ENCODE data around the gene ZMIZ2.

DNA sequence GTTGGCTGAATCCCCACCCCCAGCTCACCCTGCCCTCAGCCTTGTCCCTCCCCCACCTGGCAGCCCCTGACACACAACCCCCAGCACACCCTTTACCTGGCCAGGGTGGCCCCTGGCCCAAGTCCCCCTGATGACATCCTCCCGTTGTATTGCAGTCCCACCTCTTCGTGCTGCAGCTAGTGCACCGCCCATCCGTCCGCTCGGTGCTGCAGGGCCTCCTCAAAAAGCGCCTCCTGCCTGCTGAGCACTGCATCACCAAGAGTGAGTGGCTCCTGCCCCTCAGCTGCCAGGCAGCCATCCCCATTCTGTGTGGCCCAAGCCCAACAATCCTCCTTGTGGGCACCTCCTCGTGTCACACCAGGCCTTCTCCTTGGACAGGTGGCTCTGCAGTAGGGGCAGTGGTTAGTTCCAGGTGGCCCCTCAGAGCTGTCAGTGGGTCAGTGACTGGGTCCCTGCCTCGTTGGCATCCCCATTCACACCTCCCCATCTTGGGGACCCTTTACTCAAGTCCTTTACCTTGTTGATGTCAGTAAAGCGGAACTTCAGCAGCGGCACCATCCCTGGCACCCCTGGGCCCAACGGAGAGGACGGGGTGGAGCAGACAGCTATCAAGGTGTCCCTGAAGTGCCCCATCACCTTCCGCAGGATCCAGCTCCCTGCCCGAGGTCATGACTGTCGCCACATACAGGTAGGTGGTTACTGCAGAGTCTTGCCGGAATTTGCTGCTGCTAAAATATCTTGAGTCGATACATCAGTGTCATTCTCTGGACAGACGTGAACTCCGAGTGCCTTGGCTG lies 14.3 kb downstream of the ZMIZ2 start:
- TF ChIP-seq, protein P1, sequence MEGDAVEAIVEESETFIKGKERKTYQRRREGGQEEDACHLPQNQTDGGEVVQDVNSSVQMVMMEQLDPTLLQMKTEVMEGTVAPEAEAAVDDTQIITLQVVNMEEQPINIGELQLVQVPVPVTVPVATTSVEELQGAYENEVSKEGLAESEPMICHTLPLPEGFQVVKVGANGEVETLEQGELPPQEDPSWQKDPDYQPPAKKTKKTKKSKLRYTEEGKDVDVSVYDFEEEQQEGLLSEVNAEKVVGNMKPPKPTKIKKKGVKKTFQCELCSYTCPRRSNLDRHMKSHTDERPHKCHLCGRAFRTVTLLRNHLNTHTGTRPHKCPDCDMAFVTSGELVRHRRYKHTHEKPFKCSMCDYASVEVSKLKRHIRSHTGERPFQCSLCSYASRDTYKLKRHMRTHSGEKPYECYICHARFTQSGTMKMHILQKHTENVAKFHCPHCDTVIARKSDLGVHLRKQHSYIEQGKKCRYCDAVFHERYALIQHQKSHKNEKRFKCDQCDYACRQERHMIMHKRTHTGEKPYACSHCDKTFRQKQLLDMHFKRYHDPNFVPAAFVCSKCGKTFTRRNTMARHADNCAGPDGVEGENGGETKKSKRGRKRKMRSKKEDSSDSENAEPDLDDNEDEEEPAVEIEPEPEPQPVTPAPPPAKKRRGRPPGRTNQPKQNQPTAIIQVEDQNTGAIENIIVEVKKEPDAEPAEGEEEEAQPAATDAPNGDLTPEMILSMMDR (IDR thresholded peaks at IDR 0.05 in 2 of 3, conservative IDR thresholded peaks at IDR 0.05 in 1 of 3; ENCODE audit: borderline replicate concordance in 1 of 3, insufficient read depth in 1 of 3, low read depth in 2 of 3, low read length in 2 of 3), result no peak
- TF ChIP-seq RAD21 (IDR thresholded peaks at IDR 0.05; ENCODE audit: low read depth) (no peak), YY1 (IDR thresholded peaks at IDR 0.05; ENCODE audit: extremely low read depth, insufficient replicate concordance, low read depth, low read length) (no peak), FOSL1 (IDR thresholded peaks at IDR 0.05; ENCODE audit: low read depth) (no peak), POLR2AphosphoS5 (IDR thresholded peaks at IDR 0.05; ENCODE audit: low read depth, low read length) (no peak), POLR2A (IDR thresholded peaks at IDR 0.05; ENCODE audit: borderline replicate concordance, extremely low read depth, insufficient read depth, insufficient read length) (no peak), EZH2 (IDR thresholded peaks at IDR 0.05) (no peak), ZNF274 (IDR thresholded peaks at IDR 0.05; ENCODE audit: low read depth, low read length) (no peak), EZH2phosphoT487 (IDR thresholded peaks at IDR 0.05; ENCODE audit: borderline replicate concordance) (no peak), SIN3A (IDR thresholded peaks at IDR 0.05; ENCODE audit: low read depth) (no peak), CEBPB (IDR thresholded peaks at IDR 0.05; ENCODE audit: low read depth) (no peak)
- TF ChIP-seq, protein P2, sequence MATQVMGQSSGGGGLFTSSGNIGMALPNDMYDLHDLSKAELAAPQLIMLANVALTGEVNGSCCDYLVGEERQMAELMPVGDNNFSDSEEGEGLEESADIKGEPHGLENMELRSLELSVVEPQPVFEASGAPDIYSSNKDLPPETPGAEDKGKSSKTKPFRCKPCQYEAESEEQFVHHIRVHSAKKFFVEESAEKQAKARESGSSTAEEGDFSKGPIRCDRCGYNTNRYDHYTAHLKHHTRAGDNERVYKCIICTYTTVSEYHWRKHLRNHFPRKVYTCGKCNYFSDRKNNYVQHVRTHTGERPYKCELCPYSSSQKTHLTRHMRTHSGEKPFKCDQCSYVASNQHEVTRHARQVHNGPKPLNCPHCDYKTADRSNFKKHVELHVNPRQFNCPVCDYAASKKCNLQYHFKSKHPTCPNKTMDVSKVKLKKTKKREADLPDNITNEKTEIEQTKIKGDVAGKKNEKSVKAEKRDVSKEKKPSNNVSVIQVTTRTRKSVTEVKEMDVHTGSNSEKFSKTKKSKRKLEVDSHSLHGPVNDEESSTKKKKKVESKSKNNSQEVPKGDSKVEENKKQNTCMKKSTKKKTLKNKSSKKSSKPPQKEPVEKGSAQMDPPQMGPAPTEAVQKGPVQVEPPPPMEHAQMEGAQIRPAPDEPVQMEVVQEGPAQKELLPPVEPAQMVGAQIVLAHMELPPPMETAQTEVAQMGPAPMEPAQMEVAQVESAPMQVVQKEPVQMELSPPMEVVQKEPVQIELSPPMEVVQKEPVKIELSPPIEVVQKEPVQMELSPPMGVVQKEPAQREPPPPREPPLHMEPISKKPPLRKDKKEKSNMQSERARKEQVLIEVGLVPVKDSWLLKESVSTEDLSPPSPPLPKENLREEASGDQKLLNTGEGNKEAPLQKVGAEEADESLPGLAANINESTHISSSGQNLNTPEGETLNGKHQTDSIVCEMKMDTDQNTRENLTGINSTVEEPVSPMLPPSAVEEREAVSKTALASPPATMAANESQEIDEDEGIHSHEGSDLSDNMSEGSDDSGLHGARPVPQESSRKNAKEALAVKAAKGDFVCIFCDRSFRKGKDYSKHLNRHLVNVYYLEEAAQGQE (IDR thresholded peaks at IDR 0.05; ENCODE audit: low read depth), result no peak
- TF ChIP-seq, protein P3, sequence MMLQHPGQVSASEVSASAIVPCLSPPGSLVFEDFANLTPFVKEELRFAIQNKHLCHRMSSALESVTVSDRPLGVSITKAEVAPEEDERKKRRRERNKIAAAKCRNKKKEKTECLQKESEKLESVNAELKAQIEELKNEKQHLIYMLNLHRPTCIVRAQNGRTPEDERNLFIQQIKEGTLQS (IDR thresholded peaks at IDR 0.05), result no peak
- TF ChIP-seq, protein P4, sequence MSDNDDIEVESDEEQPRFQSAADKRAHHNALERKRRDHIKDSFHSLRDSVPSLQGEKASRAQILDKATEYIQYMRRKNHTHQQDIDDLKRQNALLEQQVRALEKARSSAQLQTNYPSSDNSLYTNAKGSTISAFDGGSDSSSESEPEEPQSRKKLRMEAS (IDR thresholded peaks at IDR 0.05), result no peak

All from HCT116 (cell line).